Hematopoietic multipotent progenitor cell treated with erythropoietin and hydrocortisone succinate and interleukin-3 and kit ligand, for 17 days (in vitro differentiated cells): ENCODE measurements around the gene GLE1.
A peak's percentile ranks its signal among the peaks of the same experiment; 100 is the strongest.
"Not testable (repeated sequence)": the region's sequence is repeated elsewhere in the genome, so short reads cannot be mapped to it uniquely, and the experiment has no call there.

Experiments used
- DNase-seq: peaks from one replicate; pipeline ENCODE4 v3.0.0-alpha.2; 2015; ENCODE audit warnings: low spot score

The GLE1 gene

DNA sequence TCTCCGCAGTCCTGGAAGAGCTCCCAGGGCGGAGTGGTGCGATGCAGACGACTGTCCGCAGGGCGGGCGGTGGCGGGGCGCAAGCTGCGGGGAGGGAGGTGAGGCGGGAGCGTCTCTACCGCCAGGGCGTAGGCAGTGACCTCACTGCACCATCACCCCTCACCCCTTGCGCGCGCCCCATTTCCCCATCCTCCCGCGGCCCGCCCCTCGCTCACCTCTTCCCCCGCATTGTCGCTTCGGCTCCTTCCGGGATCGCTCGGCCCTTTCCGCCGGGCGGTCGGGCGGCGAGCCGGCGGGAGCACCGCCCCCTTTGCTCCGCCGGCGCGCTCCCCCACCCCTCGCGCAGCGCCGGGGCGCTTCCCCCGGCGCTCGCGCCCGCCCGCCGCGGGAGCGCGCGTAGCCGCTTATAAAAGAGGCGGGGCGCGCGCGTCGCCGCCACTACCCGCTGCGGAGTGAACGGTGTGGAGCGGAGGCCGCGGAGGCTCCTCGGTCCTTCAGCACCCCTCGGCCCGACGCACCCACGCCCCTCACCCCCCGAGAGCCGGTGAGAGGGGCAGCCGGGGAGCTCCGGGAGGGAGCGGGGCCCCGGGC lies 47.7 kb downstream of the GLE1 start, which contains the start of gene SPTAN1:
Gene SPTAN1, plus strand, starts transcription at position 435 of the 591 bp plus-strand sequence. CDS start 14,154 bp downstream, outside the sequence.
- peak; percentile 27 for DNase-seq

DNA sequence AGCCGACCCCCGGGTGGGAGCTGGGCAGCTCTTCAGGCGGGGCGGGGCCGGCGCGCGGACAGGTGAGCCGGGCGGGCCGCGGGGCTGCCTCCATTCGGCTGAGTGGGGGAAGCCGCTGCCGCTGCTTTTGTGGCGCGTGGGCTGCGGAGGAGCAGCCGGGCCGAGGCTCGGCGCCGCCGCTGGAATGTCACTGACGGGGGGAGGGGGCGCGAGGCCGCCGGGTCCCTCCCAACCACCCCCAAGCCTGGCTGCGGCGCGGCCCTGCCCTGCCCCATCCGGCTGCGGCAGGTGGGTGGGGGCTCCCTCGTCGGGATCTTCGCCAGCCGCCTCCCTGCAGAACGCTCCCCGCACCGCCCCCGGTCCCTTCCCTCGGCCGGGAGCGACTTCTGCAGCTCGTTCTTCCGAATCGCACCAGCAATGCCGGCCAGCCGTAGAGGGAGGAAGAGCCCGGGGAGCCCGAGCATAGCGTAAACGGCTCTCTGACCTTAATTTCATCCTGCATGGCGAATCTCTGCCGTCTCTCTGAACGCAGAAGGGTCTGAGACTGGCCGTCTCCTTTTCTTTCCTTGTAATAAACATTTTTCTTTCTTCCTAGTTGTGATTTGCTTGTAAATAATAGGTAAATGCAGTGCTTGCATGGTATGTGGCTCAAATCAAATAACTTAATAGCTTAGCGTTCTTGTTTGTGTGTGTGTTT lies 48.4 kb downstream of the GLE1 start:
- DNase-seq, result no peak

DNA sequence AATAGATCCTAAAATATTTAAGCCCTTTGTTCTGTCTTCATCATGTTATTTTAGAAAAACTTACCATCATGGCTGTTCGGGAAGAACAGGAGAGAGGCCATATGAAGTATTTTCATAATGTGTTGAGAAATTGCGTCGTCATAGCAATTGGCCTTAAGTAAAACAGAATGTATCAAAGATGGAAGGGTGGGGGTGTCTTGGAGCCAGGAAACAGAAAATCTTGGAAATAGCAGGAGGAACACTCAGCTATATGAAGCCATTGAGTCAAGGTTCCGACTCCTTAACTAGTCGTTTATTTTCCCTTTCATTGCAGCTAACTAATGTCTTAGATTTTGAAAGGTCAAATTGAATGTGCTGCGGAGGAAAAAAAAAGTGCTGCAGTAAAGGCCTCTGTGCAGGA lies 49.2 kb downstream of the GLE1 start:
- no peak for DNase-seq

DNA sequence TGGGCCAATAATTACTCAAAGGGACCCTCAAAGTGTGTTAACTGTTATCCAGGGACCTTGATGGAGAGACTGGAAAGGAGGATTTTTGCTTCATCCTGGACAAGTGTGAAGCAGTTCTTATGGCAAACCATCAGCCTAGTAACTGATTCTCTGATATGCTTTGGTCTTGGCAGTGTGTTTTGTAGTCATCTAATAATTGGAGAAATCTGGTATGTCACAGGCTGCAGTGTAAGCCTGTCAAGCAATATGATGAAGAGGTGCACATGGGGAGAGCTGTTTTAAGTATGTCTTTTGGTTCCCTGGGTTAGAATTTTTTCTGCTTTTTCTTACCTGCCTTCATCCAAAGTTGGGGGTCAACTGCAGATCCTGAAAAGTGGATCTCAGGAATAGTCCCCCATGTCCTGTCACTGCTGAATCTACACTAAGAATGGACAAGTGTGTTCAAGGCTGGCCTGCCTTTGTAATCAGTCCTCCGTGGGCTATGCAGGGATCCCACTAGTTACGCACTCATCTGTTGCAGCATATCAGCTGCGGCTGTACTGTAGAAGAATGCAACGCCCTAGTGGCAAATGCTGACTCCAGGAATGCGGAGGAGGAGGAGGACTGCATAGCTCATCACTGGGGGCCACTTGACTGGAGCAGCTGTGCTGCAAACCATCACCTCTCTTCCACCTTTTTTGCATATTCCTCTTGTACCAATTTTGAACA lies 49.8 kb downstream of the GLE1 start:
- no peak for DNase-seq

DNA sequence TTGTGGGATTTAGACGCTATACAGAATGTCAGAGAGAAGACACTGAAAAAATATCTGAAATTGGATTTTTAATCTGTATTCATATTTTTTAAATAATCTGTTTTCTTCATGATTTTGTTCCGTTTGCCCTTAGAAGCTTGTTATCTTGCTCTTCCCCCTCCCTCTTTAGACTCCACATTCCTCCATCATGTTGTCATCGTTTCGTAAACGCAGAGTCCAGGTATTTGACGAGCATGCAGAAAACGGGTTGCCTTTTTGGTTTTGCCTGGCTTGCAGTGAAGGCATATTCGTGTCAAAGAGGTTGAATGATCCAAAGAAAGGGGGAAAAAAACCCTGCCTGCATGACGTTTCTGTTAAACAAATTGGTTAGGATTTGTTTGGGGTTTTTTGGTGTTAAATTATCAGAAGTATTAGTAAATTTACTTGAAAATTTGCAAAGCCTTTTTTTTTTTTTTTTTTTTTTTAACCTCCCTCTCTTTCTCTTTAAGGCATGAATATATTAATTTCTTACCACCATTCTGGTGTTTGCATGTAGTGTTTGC lies 50.7 kb downstream of the GLE1 start:
- DNase-seq, result no peak

DNA sequence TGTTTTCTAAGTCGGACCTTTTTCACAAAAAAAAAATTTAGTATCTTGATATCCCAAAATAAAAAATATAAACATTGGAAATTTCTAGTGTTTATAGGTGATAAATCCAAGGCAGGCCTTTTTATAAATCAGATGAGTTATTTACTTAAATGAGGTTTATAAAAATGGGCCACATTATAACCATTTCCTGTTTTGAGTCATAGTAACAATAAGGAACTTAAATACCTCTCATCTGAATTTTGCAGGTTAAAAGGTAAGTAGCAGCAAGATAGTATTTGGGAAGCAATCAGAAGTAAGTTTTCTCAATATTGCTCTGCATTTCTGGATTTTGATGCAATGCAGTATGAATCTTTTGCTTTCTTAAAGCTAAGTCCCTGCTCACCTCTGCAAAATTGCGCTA lies 51.8 kb downstream of the GLE1 start:
- DNase-seq, result no peak

DNA sequence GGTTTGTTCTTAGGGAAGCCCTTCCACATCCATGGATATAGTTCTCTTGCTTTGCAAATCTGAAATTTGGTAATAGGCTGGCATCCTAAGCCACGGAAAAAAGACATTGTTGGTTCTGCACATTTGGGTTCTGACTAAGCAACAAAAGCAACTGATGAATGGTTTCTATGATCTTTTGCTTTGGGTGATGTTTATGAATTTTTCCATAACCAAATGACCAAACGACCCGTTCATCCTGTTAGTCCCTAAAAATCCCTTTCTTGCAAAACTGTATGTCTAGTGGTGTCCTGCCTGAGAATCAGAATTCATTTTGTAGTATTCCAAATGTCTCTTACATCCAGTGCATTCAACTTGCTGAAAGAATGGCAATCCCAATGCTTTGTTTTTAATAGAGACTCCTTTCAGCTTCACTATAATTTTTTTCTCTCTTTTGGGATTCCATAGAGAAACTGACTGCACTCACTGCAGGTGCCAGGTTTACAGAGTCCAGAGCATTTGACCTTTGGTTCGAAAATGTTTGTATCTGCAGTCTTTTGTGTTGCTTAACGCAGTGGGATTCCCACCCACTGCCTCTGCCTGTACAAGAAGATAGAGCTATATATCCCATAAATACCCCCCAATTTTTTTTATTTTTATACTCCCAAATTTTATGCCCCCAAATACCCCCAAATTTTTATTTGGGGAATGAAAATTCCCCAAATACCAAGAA lies 52.6 kb downstream of the GLE1 start:
- DNase-seq, result no peak

DNA sequence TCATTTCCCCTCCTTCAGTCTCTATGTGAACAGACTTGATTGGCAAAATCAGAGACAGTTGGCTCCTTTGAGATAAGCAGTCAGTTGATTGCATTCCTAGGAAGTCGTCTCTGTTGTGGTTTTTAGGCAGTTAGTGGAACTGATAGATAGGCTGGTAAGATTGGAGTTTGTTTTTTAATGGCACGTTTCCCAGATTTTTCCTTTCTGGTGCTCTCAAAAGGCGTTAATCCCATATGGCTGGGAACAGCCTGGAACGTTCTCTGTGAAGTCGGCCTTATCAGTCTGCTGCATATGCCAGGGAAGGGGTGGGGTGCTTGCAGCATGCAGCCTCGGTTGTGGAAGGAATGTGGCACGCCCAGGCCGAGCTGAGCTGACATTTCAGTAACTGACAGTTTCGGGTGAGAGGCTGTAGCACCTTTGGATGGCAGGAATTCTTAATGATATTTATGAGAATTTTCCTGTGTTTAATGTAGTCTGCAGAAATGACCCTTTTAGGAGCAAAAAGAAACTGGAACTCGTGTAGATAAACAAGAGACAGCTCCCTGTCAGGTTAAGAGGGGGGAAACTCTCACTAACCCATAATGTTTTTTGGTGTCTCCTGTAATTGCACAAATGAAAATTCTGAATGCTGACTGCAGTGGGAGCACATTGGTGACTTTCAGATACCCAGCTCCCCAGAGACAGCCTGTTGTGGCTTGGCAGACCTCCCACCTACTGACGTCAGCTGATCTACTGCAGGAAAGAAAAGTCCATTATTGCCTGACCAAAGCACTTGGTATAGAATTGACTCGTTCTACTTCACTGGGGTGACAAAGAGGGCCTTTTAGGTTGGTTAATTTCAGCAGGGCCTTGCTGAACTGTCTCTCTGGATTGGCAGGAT lies 54.2 kb downstream of the GLE1 start:
- peak; percentile 75 for DNase-seq

DNA sequence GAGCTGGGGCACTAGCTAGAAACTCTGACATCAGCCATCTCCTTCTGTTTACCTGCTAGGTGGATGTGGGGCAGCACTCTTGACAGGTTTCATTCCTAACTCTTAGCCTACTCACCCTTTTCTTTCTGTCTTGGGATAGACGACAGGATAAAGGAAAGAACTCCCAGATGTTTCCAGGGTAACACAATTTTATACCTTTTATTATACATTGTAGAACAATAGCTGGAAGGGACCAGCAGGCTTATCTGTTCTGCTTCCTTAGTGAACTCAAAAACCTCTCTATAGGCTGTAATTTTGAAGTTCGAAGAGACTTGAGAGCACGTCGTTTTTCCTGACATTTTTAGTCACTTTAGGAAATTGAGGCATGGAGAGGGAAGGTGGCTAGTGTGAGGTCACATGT lies 61.1 kb downstream of the GLE1 start:
- DNase-seq, result no peak

DNA sequence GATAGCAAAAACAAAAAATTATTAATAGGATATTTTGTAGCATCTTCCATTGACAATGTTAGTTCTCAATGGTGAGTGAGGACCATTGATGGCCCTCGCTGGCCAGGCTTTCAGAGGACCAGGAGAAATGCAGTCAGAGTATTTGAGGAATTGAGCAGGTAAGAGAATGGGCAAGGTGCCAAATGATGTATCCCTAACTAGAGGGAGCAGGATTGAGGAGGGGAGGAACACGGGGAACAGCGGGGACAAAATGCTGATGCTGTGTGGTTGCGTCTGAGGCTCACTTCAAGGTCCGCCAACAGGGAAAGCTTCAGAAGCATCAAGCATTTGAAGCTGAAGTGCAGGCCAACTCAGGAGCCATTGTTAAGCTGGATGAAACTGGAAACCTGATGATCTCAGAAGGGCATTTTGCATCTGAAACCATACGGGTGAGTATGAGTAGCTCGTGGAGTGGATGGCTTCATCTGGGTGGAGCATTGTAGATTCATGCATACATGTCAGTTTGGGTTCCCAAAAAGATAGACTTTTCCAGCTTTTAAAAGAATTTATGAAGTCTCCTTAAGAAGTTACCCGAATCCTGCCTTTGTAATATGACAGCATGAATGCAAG lies 64.1 kb downstream of the GLE1 start:
- DNase-seq, result no peak

DNA sequence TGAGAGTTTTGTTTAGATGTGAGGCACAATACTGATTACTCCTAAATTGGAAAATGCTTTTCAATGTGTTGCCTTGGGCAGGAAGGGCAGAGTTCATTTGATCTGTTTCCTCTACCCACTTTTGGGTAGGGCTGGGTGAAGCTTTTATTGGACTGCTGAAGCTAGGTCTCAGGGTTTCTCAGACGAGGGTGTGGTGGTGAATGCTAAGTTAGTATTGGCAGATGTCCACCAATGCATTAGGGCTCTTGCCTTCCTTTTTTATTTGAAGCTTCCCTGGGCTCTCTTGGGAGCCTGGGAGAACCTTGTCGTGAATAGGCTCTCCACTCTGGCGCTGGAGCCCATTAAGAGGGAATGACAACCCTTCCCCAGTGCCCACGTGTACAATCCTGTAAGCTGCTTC lies 71.0 kb downstream of the GLE1 start:
- DNase-seq, result no peak

GRCh38 chr9:128575916-128576315 lies 71.4 kb downstream of the GLE1 start:
- no peak for DNase-seq

GRCh38 chr9:128577206-128577605 lies 72.7 kb downstream of the GLE1 start:
- DNase-seq, result no peak

DNA sequence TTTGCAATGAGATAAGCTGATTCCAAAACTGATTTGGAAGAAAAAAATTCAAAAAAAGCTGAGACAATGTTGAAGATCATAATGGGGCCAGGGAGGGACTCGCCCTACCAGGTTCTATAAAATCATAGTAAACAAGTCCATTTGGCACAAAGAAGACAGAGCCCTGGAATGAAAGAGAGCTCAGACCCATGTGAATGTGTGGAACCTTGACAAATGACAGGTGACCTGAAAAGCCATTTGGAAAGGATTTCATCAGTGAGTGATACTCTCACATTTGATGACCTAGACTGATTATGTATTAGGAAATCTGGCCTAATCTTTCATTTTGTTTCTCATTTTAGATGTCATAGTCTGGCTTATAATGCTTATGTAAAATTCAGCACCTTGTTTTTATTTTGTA lies 74.7 kb downstream of the GLE1 start:
- no peak for DNase-seq

DNA sequence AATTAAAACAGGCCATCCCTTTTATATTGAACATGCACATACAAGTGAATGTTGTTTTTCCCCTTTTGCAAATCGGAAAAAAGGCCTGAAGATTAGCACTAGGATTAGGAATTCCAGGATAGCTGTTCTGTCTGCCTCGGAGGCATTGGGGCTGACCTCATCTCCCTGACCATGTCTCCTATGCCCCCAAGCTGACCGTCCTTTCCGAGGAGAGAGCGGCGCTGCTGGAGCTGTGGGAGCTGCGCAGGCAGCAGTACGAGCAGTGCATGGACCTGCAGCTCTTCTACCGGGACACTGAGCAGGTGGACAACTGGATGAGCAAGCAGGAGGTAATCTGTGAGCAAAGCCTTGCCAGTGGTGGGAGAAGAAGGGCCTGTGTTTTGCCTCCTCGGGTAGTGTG lies 76.2 kb downstream of the GLE1 start:
- DNase-seq, result no peak

DNA sequence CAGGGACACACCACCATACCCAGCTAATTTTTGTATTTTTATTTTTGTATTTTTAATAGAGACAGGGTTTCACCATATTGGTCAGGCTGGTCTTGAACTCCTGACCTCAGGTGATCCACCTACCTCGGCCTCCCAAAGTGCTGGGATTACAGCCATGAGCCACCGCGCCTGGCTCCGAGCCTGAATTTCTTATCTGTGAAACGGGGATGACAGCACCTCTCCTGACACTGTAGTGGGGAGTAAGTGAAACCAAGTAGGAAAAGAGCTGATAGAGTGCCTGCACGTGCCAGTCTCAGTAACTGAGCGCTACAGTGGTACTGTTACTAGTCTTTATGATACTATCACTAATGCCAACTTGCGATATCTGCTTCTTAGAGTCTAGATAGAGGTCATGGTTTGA lies 80.6 kb downstream of the GLE1 start:
- DNase-seq, result not testable (repeated sequence)

DNA sequence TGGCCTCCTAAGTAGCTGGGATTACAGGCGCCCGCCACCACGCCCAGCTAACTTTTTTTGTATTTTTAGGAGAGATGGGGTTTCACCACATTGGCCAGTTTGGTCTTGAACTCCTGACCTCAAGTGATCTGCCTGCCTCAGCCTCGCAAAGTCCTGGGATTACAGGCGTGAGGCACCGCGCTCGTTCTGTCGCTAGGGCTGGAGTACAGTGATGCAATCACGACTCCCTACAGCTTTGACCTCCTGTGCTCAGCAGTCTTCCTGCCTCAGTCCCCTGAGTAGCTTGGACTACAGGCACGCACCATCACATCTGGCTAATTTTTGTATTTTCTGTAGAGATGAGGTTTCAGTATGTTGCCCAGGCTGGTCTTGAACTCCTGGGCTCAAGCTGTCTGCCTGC lies 82.4 kb downstream of the GLE1 start:
- DNase-seq, result not testable (repeated sequence)

- no peak for DNase-seq
These were observed 82.9 kb downstream of the GLE1 start for GRCh38 chr9:128587453-128587852.

DNA sequence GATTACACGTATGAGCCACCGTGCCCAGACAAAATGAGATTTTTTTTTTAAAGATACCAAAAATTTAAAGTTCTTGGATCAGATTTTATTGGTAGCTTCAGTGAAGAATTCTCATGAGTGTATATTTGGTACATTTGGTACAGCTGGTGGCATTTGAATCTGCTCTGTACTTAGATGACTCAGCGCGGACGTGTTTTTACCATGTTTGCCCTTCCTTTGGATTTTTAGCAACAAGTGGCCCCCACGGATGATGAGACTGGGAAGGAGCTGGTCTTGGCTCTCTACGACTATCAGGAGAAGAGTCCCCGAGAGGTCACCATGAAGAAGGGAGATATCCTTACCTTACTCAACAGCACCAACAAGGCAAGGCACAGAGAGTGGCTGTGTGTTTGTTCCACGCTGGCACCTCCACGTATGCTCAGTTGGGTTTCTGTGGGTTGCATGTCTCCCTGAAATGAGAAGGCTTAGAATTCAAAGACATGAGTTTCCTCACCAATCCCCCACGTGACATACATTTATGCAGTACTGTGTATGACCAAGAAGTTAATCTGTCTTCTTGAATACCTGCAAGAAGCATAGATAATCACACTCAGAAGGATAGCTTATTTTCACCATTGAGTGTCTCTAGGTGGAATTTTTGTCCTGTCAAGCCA lies 84.2 kb downstream of the GLE1 start:
- DNase-seq, result no peak
